SK-N-SH treated with all-trans-retinoic acid at 6 μM for 48 hours (cell line): ENCODE measurements around the gene INHBA.

Source experiments
- ATAC-seq: fragments of 200-7000 bp; cut with Tn5 transposase; 3 replicates; pipeline ENCODE4 v1.9.1; 2020; ENCODE audit warnings: mild to moderate bottlenecking, moderate library complexity
- ARNTL ChIP-seq: fragments of 450-650 bp; formaldehyde crosslinking; IDR thresholded peaks from 2 replicates; pipeline ENCODE4 v1.5.0; 2020; ENCODE audit warnings: low read depth, mild to moderate bottlenecking, moderate library complexity, borderline replicate concordance
- BACH2 ChIP-seq: fragments of 250-450 bp; sonication (Bioruptor Pico); IDR thresholded peaks from 2 replicates; pipeline ENCODE4 v1.9.0; 2021; ENCODE audit warnings: mild to moderate bottlenecking, borderline replicate concordance
- CSDC2 ChIP-seq: fragments of 250-450 bp; sonication (Bioruptor Pico); IDR thresholded peaks from 2 replicates; pipeline ENCODE4 v1.5.0; 2020; ENCODE audit warnings: mild to moderate bottlenecking, moderate library complexity
- CSRNP3 ChIP-seq: fragments of 250-450 bp; sonication (Bioruptor Pico); IDR thresholded peaks from 2 replicates; pipeline ENCODE4 v1.5.1; 2021; ENCODE audit warnings: mild to moderate bottlenecking, moderate library complexity
- ESRRG ChIP-seq: fragments of 250-450 bp; sonication (Bioruptor Pico); IDR thresholded peaks from 2 replicates; pipeline ENCODE4 v1.6.1; 2021; ENCODE audit warnings: mild to moderate bottlenecking
- ISL1 ChIP-seq: fragments of 250-450 bp; sonication (Bioruptor Pico); IDR thresholded peaks from 2 replicates; pipeline ENCODE4 v2.1.2; 2022; ENCODE audit warnings: mild to moderate bottlenecking, moderate library complexity
- PATZ1 ChIP-seq: fragments of 250-450 bp; sonication (Bioruptor Pico); IDR thresholded peaks from 2 replicates; pipeline ENCODE4 v1.8.0; 2020; ENCODE audit warnings: mild to moderate bottlenecking, moderate library complexity, borderline replicate concordance
- POU6F1 ChIP-seq: fragments of 250-450 bp; sonication (Bioruptor Pico); IDR thresholded peaks from 2 replicates; pipeline ENCODE4 v1.8.0; 2021; ENCODE audit warnings: low read depth, mild to moderate bottlenecking, moderate library complexity, borderline replicate concordance
- RARB ChIP-seq: fragments of 250-450 bp; sonication (Bioruptor Pico); IDR thresholded peaks from 2 replicates; pipeline ENCODE4 v1.8.0; 2021; ENCODE audit warnings: mild to moderate bottlenecking, moderate library complexity
- SNAI2 ChIP-seq: fragments of 250-450 bp; sonication (Bioruptor Pico); IDR thresholded peaks from 2 replicates; pipeline ENCODE4 v1.5.0; 2020; ENCODE audit warnings: mild to moderate bottlenecking, moderate library complexity
- TCF4 ChIP-seq: fragments of 250-450 bp; sonication (Bioruptor Pico); IDR thresholded peaks from 2 replicates; pipeline ENCODE4 v1.8.0; 2021; ENCODE audit warnings: mild to moderate bottlenecking, moderate library complexity, borderline replicate concordance
- ZC3H10 ChIP-seq: fragments of 250-450 bp; sonication (Bioruptor Pico); IDR thresholded peaks from 2 replicates; pipeline ENCODE4 v1.5.1; 2021; ENCODE audit warnings: mild to moderate bottlenecking, moderate library complexity
- ZFP3 ChIP-seq: fragments of 250-450 bp; sonication (Bioruptor Pico); IDR thresholded peaks from 2 replicates; pipeline ENCODE4 v1.5.0; 2020; ENCODE audit warnings: mild to moderate bottlenecking, moderate library complexity
- ZFP30 ChIP-seq: fragments of 450-650 bp; formaldehyde crosslinking; IDR thresholded peaks from 2 replicates; pipeline ENCODE4 v1.5.0; 2022; ENCODE audit warnings: mild to moderate bottlenecking, moderate library complexity
- ZNF565 ChIP-seq: fragments of 450-650 bp; formaldehyde crosslinking; conservative IDR thresholded peaks from 2 replicates; pipeline ENCODE4 v1.5.0; 2020; ENCODE audit warnings: low read depth, mild to moderate bottlenecking, moderate library complexity
- ZNF70 ChIP-seq: fragments of 450-650 bp; formaldehyde crosslinking; IDR thresholded peaks from 2 replicates; pipeline ENCODE4 v1.5.0; 2020; ENCODE audit warnings: mild to moderate bottlenecking, moderate library complexity
- ZNF8 ChIP-seq: fragments of 450-650 bp; formaldehyde crosslinking; IDR thresholded peaks from 2 replicates; pipeline ENCODE4 v1.5.0; 2020; ENCODE audit warnings: mild to moderate bottlenecking, moderate library complexity
- TF ChIP-seq, protein P1 (sequence below): fragments of 250-450 bp; sonication (Bioruptor Pico); IDR thresholded peaks from 2 replicates; pipeline ENCODE4 v1.5.1; 2020; ENCODE audit warnings: low read depth, mild to moderate bottlenecking, moderate library complexity
- TF ChIP-seq, protein P2 (sequence below): fragments of 250-450 bp; sonication (Bioruptor Pico); IDR thresholded peaks from 2 replicates; pipeline ENCODE4 v1.5.0; 2020; ENCODE audit warnings: mild to moderate bottlenecking, moderate library complexity

The INHBA gene

GRCh38 chr7:41692251-41692650 lies 10.6 kb downstream of the INHBA start:
- ATAC-seq: no peak
- TF ChIP-seq, protein P1, sequence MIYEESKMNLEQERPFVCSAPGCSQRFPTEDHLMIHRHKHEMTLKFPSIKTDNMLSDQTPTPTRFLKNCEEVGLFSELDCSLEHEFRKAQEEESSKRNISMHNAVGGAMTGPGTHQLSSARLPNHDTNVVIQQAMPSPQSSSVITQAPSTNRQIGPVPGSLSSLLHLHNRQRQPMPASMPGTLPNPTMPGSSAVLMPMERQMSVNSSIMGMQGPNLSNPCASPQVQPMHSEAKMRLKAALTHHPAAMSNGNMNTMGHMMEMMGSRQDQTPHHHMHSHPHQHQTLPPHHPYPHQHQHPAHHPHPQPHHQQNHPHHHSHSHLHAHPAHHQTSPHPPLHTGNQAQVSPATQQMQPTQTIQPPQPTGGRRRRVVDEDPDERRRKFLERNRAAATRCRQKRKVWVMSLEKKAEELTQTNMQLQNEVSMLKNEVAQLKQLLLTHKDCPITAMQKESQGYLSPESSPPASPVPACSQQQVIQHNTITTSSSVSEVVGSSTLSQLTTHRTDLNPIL (CRISPR knock-in tag): no peak

GRCh38 chr7:41691286-41692190 lies 11.4 kb downstream of the INHBA start:
- TF ChIP-seq SNAI2 (no peak), CSDC2 (no peak), RARB (CRISPR knock-in tag) (no peak), POU6F1 (CRISPR knock-in tag) (no peak), ESRRG (CRISPR knock-in tag) (no peak), ZNF565 (CRISPR knock-in tag) (no peak), ZNF8 (CRISPR knock-in tag) (no peak), CSRNP3 (no peak), ZFP3 (CRISPR knock-in tag) (no peak), ZC3H10 (CRISPR knock-in tag) (no peak), ZNF70 (CRISPR knock-in tag) (no peak), TCF4 (no peak), ZFP30 (no peak)
- TF ChIP-seq, protein P1 (CRISPR knock-in tag): no peak
- no peak for ATAC-seq

DNA sequence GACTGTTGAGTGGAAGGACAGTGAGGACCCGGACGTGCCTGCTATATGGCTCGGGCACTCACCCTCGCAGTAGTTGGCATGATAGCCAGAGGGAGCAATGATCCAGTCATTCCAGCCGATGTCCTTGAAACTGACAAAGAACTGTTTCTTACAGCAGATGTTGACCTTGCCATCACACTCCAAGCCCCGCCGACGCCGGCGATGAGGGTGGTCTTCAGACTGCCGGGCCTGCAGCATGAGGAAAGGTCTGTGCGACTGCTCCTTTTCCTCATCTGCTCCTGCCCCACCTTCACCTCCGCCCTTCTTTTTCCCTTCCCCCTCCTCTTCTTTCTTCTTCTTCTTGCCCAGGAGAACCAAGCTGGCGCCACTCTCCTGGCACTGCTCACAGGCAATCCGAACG lies 13.1 kb downstream of the INHBA start:
- no peak; the same call in 2 of the 3 replicates for ATAC-seq
- TF ChIP-seq ZNF8 (CRISPR knock-in tag): no peak
- no peak for TF ChIP-seq ESRRG (CRISPR knock-in tag)
- no peak for TF ChIP-seq ZNF565 (CRISPR knock-in tag)
- no peak for TF ChIP-seq ARNTL
- no peak for TF ChIP-seq ZFP30
- no peak for TF ChIP-seq BACH2 (CRISPR knock-in tag)
- TF ChIP-seq ZNF70 (CRISPR knock-in tag): no peak
- no peak for TF ChIP-seq ISL1 (CRISPR knock-in tag)
- TF ChIP-seq PATZ1 (CRISPR knock-in tag): no peak
- no peak for TF ChIP-seq CSDC2
- TF ChIP-seq ZC3H10 (CRISPR knock-in tag): no peak
- no peak for TF ChIP-seq RARB (CRISPR knock-in tag)
- TF ChIP-seq, protein P2, sequence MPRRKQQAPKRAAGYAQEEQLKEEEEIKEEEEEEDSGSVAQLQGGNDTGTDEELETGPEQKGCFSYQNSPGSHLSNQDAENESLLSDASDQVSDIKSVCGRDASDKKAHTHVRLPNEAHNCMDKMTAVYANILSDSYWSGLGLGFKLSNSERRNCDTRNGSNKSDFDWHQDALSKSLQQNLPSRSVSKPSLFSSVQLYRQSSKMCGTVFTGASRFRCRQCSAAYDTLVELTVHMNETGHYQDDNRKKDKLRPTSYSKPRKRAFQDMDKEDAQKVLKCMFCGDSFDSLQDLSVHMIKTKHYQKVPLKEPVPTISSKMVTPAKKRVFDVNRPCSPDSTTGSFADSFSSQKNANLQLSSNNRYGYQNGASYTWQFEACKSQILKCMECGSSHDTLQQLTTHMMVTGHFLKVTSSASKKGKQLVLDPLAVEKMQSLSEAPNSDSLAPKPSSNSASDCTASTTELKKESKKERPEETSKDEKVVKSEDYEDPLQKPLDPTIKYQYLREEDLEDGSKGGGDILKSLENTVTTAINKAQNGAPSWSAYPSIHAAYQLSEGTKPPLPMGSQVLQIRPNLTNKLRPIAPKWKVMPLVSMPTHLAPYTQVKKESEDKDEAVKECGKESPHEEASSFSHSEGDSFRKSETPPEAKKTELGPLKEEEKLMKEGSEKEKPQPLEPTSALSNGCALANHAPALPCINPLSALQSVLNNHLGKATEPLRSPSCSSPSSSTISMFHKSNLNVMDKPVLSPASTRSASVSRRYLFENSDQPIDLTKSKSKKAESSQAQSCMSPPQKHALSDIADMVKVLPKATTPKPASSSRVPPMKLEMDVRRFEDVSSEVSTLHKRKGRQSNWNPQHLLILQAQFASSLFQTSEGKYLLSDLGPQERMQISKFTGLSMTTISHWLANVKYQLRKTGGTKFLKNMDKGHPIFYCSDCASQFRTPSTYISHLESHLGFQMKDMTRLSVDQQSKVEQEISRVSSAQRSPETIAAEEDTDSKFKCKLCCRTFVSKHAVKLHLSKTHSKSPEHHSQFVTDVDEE: no peak
